SK-N-SH treated with all-trans-retinoic acid at 6 μM for 48 hours (cell line): Measurements from ENCODE around the gene TREX2.

ENCODE experiments used
- ATAC-seq: fragments of 200-7000 bp; cut with Tn5 transposase; 3 replicates; pipeline ENCODE4 v1.9.1; 2020; ENCODE audit warnings: mild to moderate bottlenecking, moderate library complexity
- BACH2 ChIP-seq: fragments of 250-450 bp; sonication (Bioruptor Pico); IDR thresholded peaks from 2 replicates; pipeline ENCODE4 v1.9.0; 2021; ENCODE audit warnings: mild to moderate bottlenecking, borderline replicate concordance
- CSDC2 ChIP-seq: fragments of 250-450 bp; sonication (Bioruptor Pico); IDR thresholded peaks from 2 replicates; pipeline ENCODE4 v1.5.0; 2020; ENCODE audit warnings: mild to moderate bottlenecking, moderate library complexity
- ESRRG ChIP-seq: fragments of 250-450 bp; sonication (Bioruptor Pico); IDR thresholded peaks from 2 replicates; pipeline ENCODE4 v1.6.1; 2021; ENCODE audit warnings: mild to moderate bottlenecking
- GLIS3 ChIP-seq: fragments of 250-450 bp; sonication (Bioruptor Pico); IDR thresholded peaks from 2 replicates; pipeline ENCODE4 v1.5.0; 2020; ENCODE audit warnings: mild to moderate bottlenecking, moderate library complexity
- PPARA ChIP-seq: fragments of 250-450 bp; sonication (Bioruptor Pico); IDR thresholded peaks from 2 replicates; pipeline ENCODE4 v1.5.0; 2020; ENCODE audit warnings: mild to moderate bottlenecking, borderline replicate concordance
- RARB ChIP-seq: fragments of 250-450 bp; sonication (Bioruptor Pico); IDR thresholded peaks from 2 replicates; pipeline ENCODE4 v1.8.0; 2021; ENCODE audit warnings: mild to moderate bottlenecking, moderate library complexity
- TCF4 ChIP-seq: fragments of 250-450 bp; sonication (Bioruptor Pico); IDR thresholded peaks from 2 replicates; pipeline ENCODE4 v1.8.0; 2021; ENCODE audit warnings: mild to moderate bottlenecking, moderate library complexity, borderline replicate concordance
- TOX ChIP-seq: fragments of 250-450 bp; sonication (Bioruptor Pico); IDR thresholded peaks from 2 replicates; pipeline ENCODE4 v1.8.0; 2021; ENCODE audit warnings: mild to moderate bottlenecking, moderate library complexity, borderline replicate concordance
- ZC3H10 ChIP-seq: fragments of 250-450 bp; sonication (Bioruptor Pico); IDR thresholded peaks from 2 replicates; pipeline ENCODE4 v1.5.1; 2021; ENCODE audit warnings: mild to moderate bottlenecking, moderate library complexity
- ZFP3 ChIP-seq: fragments of 250-450 bp; sonication (Bioruptor Pico); IDR thresholded peaks from 2 replicates; pipeline ENCODE4 v1.5.0; 2020; ENCODE audit warnings: mild to moderate bottlenecking, moderate library complexity
- ZFP30 ChIP-seq: fragments of 450-650 bp; formaldehyde crosslinking; IDR thresholded peaks from 2 replicates; pipeline ENCODE4 v1.5.0; 2022; ENCODE audit warnings: mild to moderate bottlenecking, moderate library complexity
- ZNF565 ChIP-seq: fragments of 450-650 bp; formaldehyde crosslinking; conservative IDR thresholded peaks from 2 replicates; pipeline ENCODE4 v1.5.0; 2020; ENCODE audit warnings: low read depth, mild to moderate bottlenecking, moderate library complexity
- ZNF70 ChIP-seq: fragments of 450-650 bp; formaldehyde crosslinking; IDR thresholded peaks from 2 replicates; pipeline ENCODE4 v1.5.0; 2020; ENCODE audit warnings: mild to moderate bottlenecking, moderate library complexity
- TF ChIP-seq, protein P1 (sequence below): fragments of 250-450 bp; sonication (Bioruptor Pico); IDR thresholded peaks from 2 replicates; pipeline ENCODE4 v1.8.0; 2021; ENCODE audit warnings: low read depth, mild to moderate bottlenecking, moderate library complexity, borderline replicate concordance
- TF ChIP-seq, protein P2 (sequence below): fragments of 250-450 bp; sonication (Bioruptor Pico); IDR thresholded peaks from 2 replicates; pipeline ENCODE4 v1.5.1; 2021; ENCODE audit warnings: mild to moderate bottlenecking, moderate library complexity
- TF ChIP-seq, protein P3 (sequence below): fragments of 250-450 bp; sonication (Bioruptor Pico); IDR thresholded peaks from 2 replicates; pipeline ENCODE4 v1.8.0; 2020; ENCODE audit warnings: mild to moderate bottlenecking, moderate library complexity, borderline replicate concordance
- TF ChIP-seq, protein P4 (sequence below): fragments of 250-450 bp; sonication (Bioruptor Pico); IDR thresholded peaks from 2 replicates; pipeline ENCODE4 v1.5.1; 2020; ENCODE audit warnings: low read depth, mild to moderate bottlenecking, moderate library complexity
- TF ChIP-seq, protein P5 (sequence below): fragments of 250-450 bp; sonication (Bioruptor Pico); IDR thresholded peaks from 2 replicates; pipeline ENCODE4 v1.5.0; 2020; ENCODE audit warnings: mild to moderate bottlenecking, moderate library complexity

TREX2 gene

DNA sequence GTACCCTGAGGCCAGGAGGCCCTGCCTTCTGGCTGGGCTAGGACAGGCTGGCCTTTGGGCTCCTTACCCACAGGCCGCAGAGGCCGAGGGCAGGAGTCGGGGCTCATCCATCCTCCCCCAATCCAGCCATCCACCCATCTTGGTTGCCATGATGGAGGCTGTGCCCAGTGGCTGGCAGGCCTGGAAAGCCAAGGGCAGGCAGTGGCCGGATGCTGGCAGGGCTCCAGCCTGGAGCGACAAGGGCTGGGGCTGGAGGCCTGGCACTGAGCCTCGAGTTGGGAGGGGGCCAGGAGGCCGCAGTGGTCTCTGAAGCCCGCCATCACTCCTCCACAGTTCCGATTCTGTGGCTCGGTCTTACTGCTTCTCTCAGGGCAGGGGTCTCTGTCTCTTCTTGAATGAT, 40.3 kb upstream of the TREX2 start:
- ATAC-seq: no peak
- TF ChIP-seq TCF4 (no peak), ZFP3 (CRISPR knock-in tag) (no peak), ZNF70 (CRISPR knock-in tag) (no peak)
- TF ChIP-seq, protein P1, sequence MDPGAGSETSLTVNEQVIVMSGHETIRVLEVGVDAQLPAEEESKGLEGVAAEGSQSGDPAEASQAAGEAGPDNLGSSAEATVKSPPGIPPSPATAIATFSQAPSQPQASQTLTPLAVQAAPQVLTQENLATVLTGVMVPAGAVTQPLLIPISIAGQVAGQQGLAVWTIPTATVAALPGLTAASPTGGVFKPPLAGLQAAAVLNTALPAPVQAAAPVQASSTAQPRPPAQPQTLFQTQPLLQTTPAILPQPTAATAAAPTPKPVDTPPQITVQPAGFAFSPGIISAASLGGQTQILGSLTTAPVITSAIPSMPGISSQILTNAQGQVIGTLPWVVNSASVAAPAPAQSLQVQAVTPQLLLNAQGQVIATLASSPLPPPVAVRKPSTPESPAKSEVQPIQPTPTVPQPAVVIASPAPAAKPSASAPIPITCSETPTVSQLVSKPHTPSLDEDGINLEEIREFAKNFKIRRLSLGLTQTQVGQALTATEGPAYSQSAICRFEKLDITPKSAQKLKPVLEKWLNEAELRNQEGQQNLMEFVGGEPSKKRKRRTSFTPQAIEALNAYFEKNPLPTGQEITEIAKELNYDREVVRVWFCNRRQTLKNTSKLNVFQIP (CRISPR knock-in tag): no peak

DNA sequence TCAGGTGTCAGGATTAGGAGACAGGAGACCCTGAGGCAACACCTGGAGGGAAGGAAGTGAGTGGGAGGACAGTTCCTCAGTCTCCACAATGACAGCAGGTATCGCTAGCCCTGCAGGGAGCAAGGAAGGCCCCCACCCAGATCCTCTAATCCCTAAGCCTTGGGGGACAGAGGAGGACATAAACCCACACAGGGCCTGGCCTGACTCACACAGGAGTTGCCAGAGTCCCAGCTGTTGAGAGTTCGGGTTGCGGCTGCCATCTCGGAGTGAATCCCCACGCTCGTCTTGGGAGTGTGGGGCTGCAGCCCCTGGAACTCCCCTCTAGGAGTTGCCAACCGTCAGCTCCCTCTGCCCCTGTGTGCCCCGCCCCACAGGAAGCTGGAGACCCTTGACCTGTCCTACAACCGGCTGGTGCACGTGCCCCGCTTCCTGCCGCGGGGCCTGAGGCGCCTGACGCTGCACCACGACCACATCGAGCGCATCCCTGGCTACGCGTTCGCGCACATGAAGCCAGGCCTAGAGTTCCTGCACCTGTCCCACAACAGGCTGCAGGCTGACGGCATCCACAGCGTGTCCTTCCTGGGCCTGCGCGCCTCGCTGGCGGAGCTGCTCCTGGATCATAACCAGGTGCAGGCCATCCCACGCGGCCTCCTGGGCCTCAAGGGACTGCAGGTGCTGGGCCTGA, 39.7 kb upstream of the TREX2 start:
- ATAC-seq: no peak
- no peak for TF ChIP-seq GLIS3 (CRISPR knock-in tag)
- TF ChIP-seq, protein P2, sequence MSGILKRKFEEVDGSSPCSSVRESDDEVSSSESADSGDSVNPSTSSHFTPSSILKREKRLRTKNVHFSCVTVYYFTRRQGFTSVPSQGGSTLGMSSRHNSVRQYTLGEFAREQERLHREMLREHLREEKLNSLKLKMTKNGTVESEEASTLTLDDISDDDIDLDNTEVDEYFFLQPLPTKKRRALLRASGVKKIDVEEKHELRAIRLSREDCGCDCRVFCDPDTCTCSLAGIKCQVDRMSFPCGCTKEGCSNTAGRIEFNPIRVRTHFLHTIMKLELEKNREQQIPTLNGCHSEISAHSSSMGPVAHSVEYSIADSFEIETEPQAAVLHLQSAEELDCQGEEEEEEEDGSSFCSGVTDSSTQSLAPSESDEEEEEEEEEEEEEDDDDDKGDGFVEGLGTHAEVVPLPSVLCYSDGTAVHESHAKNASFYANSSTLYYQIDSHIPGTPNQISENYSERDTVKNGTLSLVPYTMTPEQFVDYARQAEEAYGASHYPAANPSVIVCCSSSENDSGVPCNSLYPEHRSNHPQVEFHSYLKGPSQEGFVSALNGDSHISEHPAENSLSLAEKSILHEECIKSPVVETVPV: no peak
- TF ChIP-seq BACH2 (CRISPR knock-in tag): no peak
- TF ChIP-seq RARB (CRISPR knock-in tag): no peak
- TF ChIP-seq, protein P3, sequence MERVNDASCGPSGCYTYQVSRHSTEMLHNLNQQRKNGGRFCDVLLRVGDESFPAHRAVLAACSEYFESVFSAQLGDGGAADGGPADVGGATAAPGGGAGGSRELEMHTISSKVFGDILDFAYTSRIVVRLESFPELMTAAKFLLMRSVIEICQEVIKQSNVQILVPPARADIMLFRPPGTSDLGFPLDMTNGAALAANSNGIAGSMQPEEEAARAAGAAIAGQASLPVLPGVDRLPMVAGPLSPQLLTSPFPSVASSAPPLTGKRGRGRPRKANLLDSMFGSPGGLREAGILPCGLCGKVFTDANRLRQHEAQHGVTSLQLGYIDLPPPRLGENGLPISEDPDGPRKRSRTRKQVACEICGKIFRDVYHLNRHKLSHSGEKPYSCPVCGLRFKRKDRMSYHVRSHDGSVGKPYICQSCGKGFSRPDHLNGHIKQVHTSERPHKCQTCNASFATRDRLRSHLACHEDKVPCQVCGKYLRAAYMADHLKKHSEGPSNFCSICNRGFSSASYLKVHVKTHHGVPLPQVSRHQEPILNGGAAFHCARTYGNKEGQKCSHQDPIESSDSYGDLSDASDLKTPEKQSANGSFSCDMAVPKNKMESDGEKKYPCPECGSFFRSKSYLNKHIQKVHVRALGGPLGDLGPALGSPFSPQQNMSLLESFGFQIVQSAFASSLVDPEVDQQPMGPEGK (CRISPR knock-in tag): no peak
- no peak for TF ChIP-seq CSDC2
- TF ChIP-seq TCF4: no peak
- TF ChIP-seq PPARA (CRISPR knock-in tag): no peak
- TF ChIP-seq ZFP3 (CRISPR knock-in tag): no peak
- no peak for TF ChIP-seq ESRRG (CRISPR knock-in tag)
- no peak for TF ChIP-seq ZNF70 (CRISPR knock-in tag)
- TF ChIP-seq, protein P4, sequence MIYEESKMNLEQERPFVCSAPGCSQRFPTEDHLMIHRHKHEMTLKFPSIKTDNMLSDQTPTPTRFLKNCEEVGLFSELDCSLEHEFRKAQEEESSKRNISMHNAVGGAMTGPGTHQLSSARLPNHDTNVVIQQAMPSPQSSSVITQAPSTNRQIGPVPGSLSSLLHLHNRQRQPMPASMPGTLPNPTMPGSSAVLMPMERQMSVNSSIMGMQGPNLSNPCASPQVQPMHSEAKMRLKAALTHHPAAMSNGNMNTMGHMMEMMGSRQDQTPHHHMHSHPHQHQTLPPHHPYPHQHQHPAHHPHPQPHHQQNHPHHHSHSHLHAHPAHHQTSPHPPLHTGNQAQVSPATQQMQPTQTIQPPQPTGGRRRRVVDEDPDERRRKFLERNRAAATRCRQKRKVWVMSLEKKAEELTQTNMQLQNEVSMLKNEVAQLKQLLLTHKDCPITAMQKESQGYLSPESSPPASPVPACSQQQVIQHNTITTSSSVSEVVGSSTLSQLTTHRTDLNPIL (CRISPR knock-in tag): no peak

DNA sequence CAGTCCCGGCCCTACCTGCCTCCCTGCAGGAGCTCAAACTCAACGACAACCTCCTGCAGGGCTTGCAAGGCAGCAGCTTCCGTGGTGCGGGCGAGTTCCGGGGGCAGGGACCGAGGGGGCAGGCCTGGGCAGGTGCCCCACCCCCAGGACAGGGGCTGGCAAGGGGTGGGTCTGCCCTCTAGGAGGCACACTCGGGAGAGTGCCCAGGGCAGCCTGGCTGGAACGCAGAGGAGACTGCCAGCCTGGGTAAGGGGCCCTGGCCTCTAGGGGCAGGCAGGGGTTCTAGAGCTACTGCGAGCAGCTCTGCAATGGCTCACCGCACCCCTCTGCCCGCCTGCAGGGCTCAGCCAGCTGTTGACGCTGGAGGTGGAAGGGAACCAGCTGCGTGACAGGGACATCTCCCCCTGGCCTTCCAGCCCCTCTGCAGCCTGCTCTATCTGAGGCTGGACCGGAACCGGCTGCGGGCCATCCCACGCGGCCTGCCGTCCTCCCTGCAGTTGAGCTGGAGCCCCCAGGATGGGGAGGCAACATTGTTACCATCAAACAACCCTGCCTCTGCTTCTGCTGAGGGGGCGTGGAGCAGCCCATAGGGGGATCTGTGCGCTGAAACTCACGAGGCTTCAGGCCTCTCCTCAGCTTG, 36.6 kb upstream of the TREX2 start:
- ATAC-seq: no peak
- TF ChIP-seq, protein P3 (CRISPR knock-in tag): no peak
- TF ChIP-seq TOX (CRISPR knock-in tag) (no peak), TCF4 (no peak), ESRRG (CRISPR knock-in tag) (no peak), ZC3H10 (CRISPR knock-in tag) (no peak), CSDC2 (no peak), BACH2 (CRISPR knock-in tag) (no peak), ZNF565 (CRISPR knock-in tag) (no peak), ZFP3 (CRISPR knock-in tag) (no peak), GLIS3 (CRISPR knock-in tag) (no peak), PPARA (CRISPR knock-in tag) (no peak), RARB (CRISPR knock-in tag) (no peak), ZFP30 (no peak), ZNF70 (CRISPR knock-in tag) (no peak)
- TF ChIP-seq, protein P1 (CRISPR knock-in tag): no peak
- TF ChIP-seq, protein P2: no peak
- TF ChIP-seq, protein P5, sequence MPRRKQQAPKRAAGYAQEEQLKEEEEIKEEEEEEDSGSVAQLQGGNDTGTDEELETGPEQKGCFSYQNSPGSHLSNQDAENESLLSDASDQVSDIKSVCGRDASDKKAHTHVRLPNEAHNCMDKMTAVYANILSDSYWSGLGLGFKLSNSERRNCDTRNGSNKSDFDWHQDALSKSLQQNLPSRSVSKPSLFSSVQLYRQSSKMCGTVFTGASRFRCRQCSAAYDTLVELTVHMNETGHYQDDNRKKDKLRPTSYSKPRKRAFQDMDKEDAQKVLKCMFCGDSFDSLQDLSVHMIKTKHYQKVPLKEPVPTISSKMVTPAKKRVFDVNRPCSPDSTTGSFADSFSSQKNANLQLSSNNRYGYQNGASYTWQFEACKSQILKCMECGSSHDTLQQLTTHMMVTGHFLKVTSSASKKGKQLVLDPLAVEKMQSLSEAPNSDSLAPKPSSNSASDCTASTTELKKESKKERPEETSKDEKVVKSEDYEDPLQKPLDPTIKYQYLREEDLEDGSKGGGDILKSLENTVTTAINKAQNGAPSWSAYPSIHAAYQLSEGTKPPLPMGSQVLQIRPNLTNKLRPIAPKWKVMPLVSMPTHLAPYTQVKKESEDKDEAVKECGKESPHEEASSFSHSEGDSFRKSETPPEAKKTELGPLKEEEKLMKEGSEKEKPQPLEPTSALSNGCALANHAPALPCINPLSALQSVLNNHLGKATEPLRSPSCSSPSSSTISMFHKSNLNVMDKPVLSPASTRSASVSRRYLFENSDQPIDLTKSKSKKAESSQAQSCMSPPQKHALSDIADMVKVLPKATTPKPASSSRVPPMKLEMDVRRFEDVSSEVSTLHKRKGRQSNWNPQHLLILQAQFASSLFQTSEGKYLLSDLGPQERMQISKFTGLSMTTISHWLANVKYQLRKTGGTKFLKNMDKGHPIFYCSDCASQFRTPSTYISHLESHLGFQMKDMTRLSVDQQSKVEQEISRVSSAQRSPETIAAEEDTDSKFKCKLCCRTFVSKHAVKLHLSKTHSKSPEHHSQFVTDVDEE (CRISPR knock-in tag): no peak
